Vagina (tissue), 2 donors: ENCODE measurements around the gene SMARCA4. TPM values are rescaled to one million over a fixed set of nuclear protein-coding genes. Genes with fewer than 3 reads are reported as not detected.
A peak's percentile ranks its signal among the peaks of the same experiment; 100 is the strongest.
"Not testable (repeated sequence)": the region's sequence is repeated elsewhere in the genome, so short reads cannot be mapped to it uniquely, and the experiment has no call there.

Experiments used
- DNase-seq, 2 donors: peaks; one replicate each; pipeline ENCODE4 v3.0.0-alpha.2; 2017; ENCODE audit errors: extremely low spot score in 2 of 2
- H3K27ac ChIP-seq: fragments of 200-600 bp; sonication (generic); one replicate; pipeline ENCODE4 v1.5.1; 2019
- H3K27me3 ChIP-seq: fragments of 200-600 bp; sonication (generic); one replicate; pipeline ENCODE4 v1.5.1; 2019
- H3K36me3 ChIP-seq, 2 donors: fragments of 200-600 bp; sonication (generic); one replicate each; pipeline ENCODE4 v1.5.1; 2017 to 2019
- H3K4me1 ChIP-seq: fragments of 200-600 bp; sonication (generic); one replicate; pipeline ENCODE4 v1.5.1; 2019
- H3K4me3 ChIP-seq, 2 donors: fragments of 200-600 bp; sonication (generic); 1 replicate in 1 of 2; 2 replicates in 1 of 2; pipeline ENCODE4 v1.5.1; 2016 to 2019
- H3K9me3 ChIP-seq: fragments of 200-600 bp; sonication (generic); one replicate; pipeline ENCODE4 v1.5.1; 2019
- POLR2A ChIP-seq, 2 donors: fragments of 450-650 bp; IDR thresholded peaks; one replicate each; pipeline ENCODE4 v1.6.1; 2017; ENCODE audit warnings: antibody characterized with exemption in 2 of 2, mild to moderate bottlenecking in 2 of 2, moderate library complexity in 2 of 2
- POLR2AphosphoS5 ChIP-seq, 2 donors: sonication (generic); formaldehyde crosslinking; IDR thresholded peaks; one replicate each; pipeline ENCODE4 v1.9.0; 2017; ENCODE audit warnings: antibody characterized with exemption in 2 of 2, mild to moderate bottlenecking in 2 of 2, low read depth in 1 of 2; ENCODE audit not compliant: insufficient read depth in 1 of 2
- intact Hi-C: fragments of 100-400 bp; cut with DNase I; formaldehyde crosslinking; loops from one replicate; pipeline ENCODE4 v1.15.1; 2023
- total RNA-seq: library from RNA; depleted of rRNA; stranded (reverse); fragments of >200 nt; gene quantifications from one replicate; pipeline ENCODE4 v1.2.3, GENCODE V29; 2016
- TF ChIP-seq, protein P1 (sequence below), 3 experiments: fragments of 450-650 bp in 2 of 3; fragments of 200-600 bp in 1 of 3; sonication (generic) in 1 of 3; IDR thresholded peaks; one replicate each; pipeline ENCODE4 v1.5.1; 2017 to 2019; ENCODE audit warnings: antibody characterized with exemption in 3 of 3, mild to moderate bottlenecking in 2 of 3, moderate library complexity in 2 of 3

The SMARCA4 gene
- total RNA-seq, 1 donor from 2014 or later: 90.4 TPM

DNA sequence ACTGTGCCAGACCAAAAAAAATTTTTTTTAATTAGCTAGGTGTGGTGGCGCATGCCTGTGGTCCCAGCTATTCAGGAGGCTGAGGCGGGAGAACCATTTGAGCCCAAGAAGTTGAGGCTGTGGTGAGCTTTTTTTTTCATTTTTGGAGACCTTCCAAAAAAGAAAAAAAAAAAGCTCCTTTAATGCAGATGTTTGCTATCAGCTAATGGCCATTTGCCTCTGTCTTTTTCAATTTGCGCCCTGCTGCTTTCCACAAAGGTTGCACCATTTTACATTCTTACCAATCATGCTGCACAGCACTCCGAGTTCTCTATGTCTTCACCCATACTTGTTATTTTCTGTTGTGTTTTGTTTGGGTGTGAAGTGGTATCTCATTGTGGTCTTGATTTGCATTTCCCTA lies 15.6 kb upstream of the SMARCA4 start:
- H3K9me3 ChIP-seq: no peaks in the 10 kb centered on the region
- DNase-seq: no peak
- intact Hi-C loops: no loop called here
- TF ChIP-seq POLR2AphosphoS5 (IDR thresholded peaks at IDR 0.05; ENCODE audit: insufficient read depth in 1 of 2, low read depth in 1 of 2) (no peak), POLR2A (IDR thresholded peaks at IDR 0.05) (no peak)
- TF ChIP-seq, protein P1, sequence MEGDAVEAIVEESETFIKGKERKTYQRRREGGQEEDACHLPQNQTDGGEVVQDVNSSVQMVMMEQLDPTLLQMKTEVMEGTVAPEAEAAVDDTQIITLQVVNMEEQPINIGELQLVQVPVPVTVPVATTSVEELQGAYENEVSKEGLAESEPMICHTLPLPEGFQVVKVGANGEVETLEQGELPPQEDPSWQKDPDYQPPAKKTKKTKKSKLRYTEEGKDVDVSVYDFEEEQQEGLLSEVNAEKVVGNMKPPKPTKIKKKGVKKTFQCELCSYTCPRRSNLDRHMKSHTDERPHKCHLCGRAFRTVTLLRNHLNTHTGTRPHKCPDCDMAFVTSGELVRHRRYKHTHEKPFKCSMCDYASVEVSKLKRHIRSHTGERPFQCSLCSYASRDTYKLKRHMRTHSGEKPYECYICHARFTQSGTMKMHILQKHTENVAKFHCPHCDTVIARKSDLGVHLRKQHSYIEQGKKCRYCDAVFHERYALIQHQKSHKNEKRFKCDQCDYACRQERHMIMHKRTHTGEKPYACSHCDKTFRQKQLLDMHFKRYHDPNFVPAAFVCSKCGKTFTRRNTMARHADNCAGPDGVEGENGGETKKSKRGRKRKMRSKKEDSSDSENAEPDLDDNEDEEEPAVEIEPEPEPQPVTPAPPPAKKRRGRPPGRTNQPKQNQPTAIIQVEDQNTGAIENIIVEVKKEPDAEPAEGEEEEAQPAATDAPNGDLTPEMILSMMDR (IDR thresholded peaks at IDR 0.05): no peak
- no peak overlapping the region for H3K4me3 ChIP-seq
- H3K27me3 ChIP-seq: no peaks in the 10 kb centered on the region
- H3K36me3 ChIP-seq: no peaks in the 10 kb centered on the region
- no peak overlapping the region for H3K27ac ChIP-seq
- peaks cover 16% of the 10 kb centered on the region for H3K4me1 ChIP-seq

DNA sequence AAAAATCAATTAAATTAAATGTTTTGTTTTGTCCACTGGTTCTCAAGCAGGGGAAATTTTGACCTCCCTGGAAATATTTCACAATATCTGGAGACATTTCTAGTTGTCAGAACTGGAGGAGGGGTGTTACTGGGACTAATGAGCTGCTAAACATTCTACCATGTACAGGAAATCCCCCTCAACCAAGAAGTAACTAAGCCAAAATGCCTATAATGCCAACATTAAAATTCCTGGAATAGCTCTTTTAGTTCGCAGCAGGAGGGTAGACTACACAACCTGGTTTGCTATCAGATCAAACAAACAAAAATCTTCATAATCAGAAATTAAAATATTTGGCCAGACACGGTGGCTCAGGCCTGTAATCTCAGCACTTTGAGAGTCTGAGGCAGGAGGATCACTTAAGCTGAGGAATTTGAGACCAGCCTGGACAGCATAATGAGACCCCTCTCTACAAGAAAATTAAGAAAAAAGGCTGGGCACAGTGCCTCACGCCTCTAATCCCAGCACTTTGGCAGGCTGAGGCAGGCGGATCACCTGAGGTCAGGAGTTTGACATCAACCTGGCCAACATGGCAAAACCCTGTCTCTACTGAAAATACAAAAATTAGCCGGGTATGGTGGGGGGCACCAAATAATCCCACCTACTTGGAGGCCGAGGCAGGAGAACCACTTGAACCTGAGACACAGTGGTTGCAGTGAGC lies 13.7 kb upstream of the SMARCA4 start:
- Histone ChIP-seq H3K36me3 (no peaks in the 10 kb centered on the region), H3K9me3 (no peaks in the 10 kb centered on the region), H3K27ac (peak overlapping the region; percentile 12), H3K4me3 (no peak overlapping the region), H3K4me1 (peaks cover 10% of the 10 kb centered on the region), H3K27me3 (no peaks in the 10 kb centered on the region)
- no peak for TF ChIP-seq POLR2A (IDR thresholded peaks at IDR 0.05)
- TF ChIP-seq, protein P1 (IDR thresholded peaks at IDR 0.05): no peak
- no peak for TF ChIP-seq POLR2AphosphoS5 (IDR thresholded peaks at IDR 0.05; ENCODE audit: insufficient read depth in 1 of 2, low read depth in 1 of 2)
- DNase-seq: no peak
- intact Hi-C loops: no loop called here

DNA sequence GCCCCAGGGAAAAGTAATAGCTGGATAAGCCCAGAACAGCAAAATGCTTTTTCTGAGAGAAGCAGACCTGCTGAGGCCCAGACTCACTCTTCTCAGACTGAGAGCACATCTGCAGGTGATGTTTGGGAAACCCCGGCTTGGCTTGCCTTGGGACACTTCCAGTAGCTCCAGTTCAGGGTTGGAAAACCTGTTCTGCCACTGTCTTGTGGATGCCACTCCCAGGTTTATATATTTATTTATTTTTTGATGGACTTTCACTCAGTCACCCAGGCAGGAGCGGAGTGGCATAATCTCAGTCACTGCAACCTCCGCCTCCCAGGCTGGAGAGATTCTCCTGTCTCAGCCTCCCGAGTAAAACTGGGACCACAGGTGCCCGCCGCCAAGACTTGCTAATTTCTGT lies 8.0 kb upstream of the SMARCA4 start:
- intact Hi-C loops: no loop called here
- Histone ChIP-seq H3K9me3 (no peaks in the 10 kb centered on the region), H3K27ac (no peak overlapping the region), H3K4me1 (peaks cover 5% of the 10 kb centered on the region), H3K36me3 (no peaks in the 10 kb centered on the region), H3K27me3 (no peaks in the 10 kb centered on the region), H3K4me3 (no peak overlapping the region)
- TF ChIP-seq POLR2AphosphoS5 (IDR thresholded peaks at IDR 0.05; ENCODE audit: insufficient read depth in 1 of 2, low read depth in 1 of 2) (peak in 1 of 2 donors; percentile 82), POLR2A (IDR thresholded peaks at IDR 0.05) (no peak)
- TF ChIP-seq, protein P1 (IDR thresholded peaks at IDR 0.05): no peak
- no peak for DNase-seq

DNA sequence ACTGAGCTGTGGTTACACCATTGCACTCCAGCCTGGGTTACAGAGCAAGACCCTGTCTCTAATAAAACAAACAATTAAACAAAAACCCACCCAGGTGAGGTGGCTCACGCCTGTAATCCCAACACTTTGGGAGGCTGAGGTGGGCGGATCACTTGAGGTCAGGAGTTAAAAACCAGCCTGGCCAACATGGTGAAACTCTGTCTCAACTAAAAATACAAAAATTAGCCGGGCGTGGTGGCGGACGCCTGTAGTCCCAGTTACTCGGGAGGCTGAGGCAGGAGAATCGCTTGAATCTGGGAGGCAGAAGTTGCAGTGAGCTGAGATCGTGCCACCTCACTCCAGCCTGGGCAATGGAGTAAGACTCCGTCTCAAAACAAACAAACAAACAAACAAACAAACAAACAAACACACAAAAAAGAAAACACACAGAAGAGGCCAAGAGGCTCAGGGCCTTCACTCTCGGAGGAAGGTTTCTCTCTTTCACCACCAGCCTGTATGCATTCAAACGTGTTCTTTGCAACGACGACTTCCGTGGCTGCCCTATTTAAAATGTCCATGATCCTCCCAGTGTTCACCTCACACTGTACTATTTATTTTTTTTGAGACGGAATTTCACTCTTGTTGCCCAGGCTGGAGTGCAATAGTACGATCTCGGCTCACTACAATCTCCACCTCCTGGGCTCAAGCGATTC lies 1.4 kb upstream of the SMARCA4 start:
- H3K27me3 ChIP-seq, intact Hi-C loops, DNase-seq, H3K36me3 ChIP-seq, H3K9me3 ChIP-seq: not testable (repeated sequence)
- peaks cover 37% of the 10 kb centered on the region for H3K4me1 ChIP-seq
- H3K27ac ChIP-seq: peak overlapping the region; percentile 92
- peak overlapping the region; percentile 66 to 93 for H3K4me3 ChIP-seq

DNA sequence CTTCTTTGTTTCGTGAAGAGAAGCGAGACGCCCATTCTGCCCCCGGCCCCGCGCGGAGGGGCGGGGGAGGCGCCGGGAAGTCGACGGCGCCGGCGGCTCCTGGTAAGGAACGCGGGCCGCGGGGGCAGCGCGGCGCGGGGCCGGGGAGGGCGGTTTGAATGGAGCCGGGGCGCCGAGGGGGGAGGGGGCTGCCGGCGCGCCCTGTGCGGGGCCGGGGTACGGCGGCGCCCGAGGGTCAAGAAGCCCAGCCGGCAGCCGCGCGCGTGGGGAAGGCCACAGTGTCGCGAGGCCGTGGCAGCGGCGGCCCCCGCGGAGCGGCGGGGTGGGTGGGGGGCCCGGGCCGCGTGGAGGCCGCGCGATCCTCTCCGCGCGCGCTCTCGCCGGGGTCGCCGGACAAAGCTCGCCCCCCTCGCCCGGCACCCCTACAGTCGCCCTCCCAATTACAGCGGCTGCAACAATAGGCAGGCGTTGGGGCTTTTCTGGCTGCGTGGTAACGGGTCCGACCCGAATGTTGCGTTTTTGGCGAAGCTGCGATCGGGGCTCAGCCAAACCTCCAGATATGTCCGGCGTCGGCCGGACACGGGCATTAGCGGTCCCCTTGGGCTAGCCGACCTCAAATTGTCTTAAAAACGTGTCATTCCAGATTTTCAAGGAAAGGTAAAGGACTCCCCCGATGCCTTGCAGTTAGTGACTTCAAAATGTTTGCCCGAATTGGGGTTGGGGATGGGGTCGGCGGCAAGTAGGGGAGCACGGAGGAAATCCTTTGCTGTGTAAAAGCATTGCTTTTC lies 437 bp downstream of the SMARCA4 start:
- peaks cover 43% of the 10 kb centered on the region for H3K4me1 ChIP-seq
- no peaks in the 10 kb centered on the region for H3K27me3 ChIP-seq
- H3K4me3 ChIP-seq: peak overlapping the region; percentile 66 to 93
- H3K36me3 ChIP-seq: no peaks in the 10 kb centered on the region
- DNase-seq: no peak
- peak overlapping the region; percentile 95 for H3K27ac ChIP-seq
- no peaks in the 10 kb centered on the region for H3K9me3 ChIP-seq
- TF ChIP-seq POLR2A (IDR thresholded peaks at IDR 0.05) (no peak), POLR2AphosphoS5 (IDR thresholded peaks at IDR 0.05; ENCODE audit: insufficient read depth in 1 of 2, low read depth in 1 of 2) (no peak)
- TF ChIP-seq, protein P1 (IDR thresholded peaks at IDR 0.05): no peak
- intact Hi-C loops: no loop called here
